ENCODE measurements around the gene C17orf50. TPM values are rescaled to one million over a fixed set of nuclear protein-coding genes. Genes with fewer than 3 reads are reported as not detected.

The C17orf50 gene
- total and polyA plus RNA-seq, 2 of the 13 experiments (the other 11 are each of a cell fraction or from before 2014, with no cell fraction given): not detected

- TF ChIP-seq ZBTB2 (CRISPR knock-in tag; IDR thresholded peaks at IDR 0.05; ENCODE audit: low read depth) (peak; percentile 65), ZNF609 (CRISPR knock-in tag; IDR thresholded peaks at IDR 0.05; ENCODE audit: borderline replicate concordance) (peak; percentile 47; the same call in 1 of the 2 replicates), KDM1A (CRISPR knock-in tag; IDR thresholded peaks at IDR 0.05) (no peak), ETV5 (CRISPR knock-in tag; IDR thresholded peaks at IDR 0.05; ENCODE audit: borderline replicate concordance) (no peak; the same call in 1 of the 2 replicates), ESRRA (CRISPR knock-in tag; IDR thresholded peaks at IDR 0.05; ENCODE audit: low read depth) (no peak), ZNF749 (CRISPR knock-in tag; IDR thresholded peaks at IDR 0.05; ENCODE audit: borderline replicate concordance) (0 out of 2 replicates have a peak, but pooled peaks have one; percentile 19), ZNF383 (CRISPR knock-in tag; IDR thresholded peaks at IDR 0.05; ENCODE audit: borderline replicate concordance) (no peak), NFYB (CRISPR knock-in tag; IDR thresholded peaks at IDR 0.05) (peak; percentile 89), ZSCAN31 (CRISPR knock-in tag; IDR thresholded peaks at IDR 0.05; ENCODE audit: low read depth) (peak; percentile 73), ZNF441 (CRISPR knock-in tag; IDR thresholded peaks at IDR 0.05; ENCODE audit: borderline replicate concordance) (peak; percentile 55; the same call in 1 of the 2 replicates), ISX (CRISPR knock-in tag; conservative IDR thresholded peaks at IDR 0.05) (no peak), ZNF704 (CRISPR knock-in tag; IDR thresholded peaks at IDR 0.05; ENCODE audit: borderline replicate concordance) (peak; percentile 70; the same call in 1 of the 2 replicates), SYNCRIP (IDR thresholded peaks at IDR 0.05; ENCODE audit: insufficient read depth, low read depth, low read length) (no peak), ISL2 (CRISPR knock-in tag; IDR thresholded peaks at IDR 0.05) (no peak; the same call in 1 of the 2 replicates), ARID4A (CRISPR knock-in tag; IDR thresholded peaks at IDR 0.05; ENCODE audit: borderline replicate concordance) (peak; percentile 89), SNAPC2 (CRISPR knock-in tag; IDR thresholded peaks at IDR 0.05) (no peak)
Observed at GRCh38 chr17:35808962-35809854, 48.5 kb downstream of the C17orf50 start, which contains the start of gene TAF15 (continued).
